Activated naive CD8-positive, alpha-beta T cell treated with anti-CD3 and anti-CD28 coated beads, Interleukin-2, amount 10 ng/mL, durations not matched to agents 7 days and 5 days (primary cell): Measurements from ENCODE around the gene C1QTNF1. TPM values are rescaled to one million over a fixed set of nuclear protein-coding genes. Genes with fewer than 3 reads are reported as not detected.

Experiments used
- ATAC-seq: fragments of 150-1000 bp; cut with Tn5 transposase; one replicate; pipeline ENCODE4 v1.10.0; 2021; ENCODE audit warnings: low read depth, moderate library complexity
- POLR2A ChIA-PET: fragments of 350-600 bp; sonication (Branson Sonifier 250); formaldehyde crosslinking; loops from one replicate; lab custom pipeline; 2021; ENCODE audit warnings: antibody characterized with exemption; lab: Charles Lee
- DNase-seq: peaks from one replicate; pipeline ENCODE4 v3.0.0; 2021
- H3K27ac Mint-ChIP-seq: one replicate; pipeline ENCODE4 v1.8.0; 2022; ENCODE audit warnings: mild to moderate bottlenecking, mixed read lengths
- H3K27me3 Mint-ChIP-seq: one replicate; pipeline ENCODE4 v1.8.0; 2022; ENCODE audit warnings: mild to moderate bottlenecking, moderate library complexity, mixed read lengths
- H3K36me3 Mint-ChIP-seq: one replicate; pipeline ENCODE4 v1.8.0; 2021; ENCODE audit warnings: mild to moderate bottlenecking, mixed read lengths
- H3K4me1 Mint-ChIP-seq: one replicate; pipeline ENCODE4 v1.8.0; 2021; ENCODE audit warnings: mixed read lengths
- H3K4me3 Mint-ChIP-seq: one replicate; pipeline ENCODE4 v1.8.0; 2022; ENCODE audit warnings: mild to moderate bottlenecking, moderate library complexity, mixed read lengths
- H3K9me3 Mint-ChIP-seq: one replicate; pipeline ENCODE4 v1.8.0; 2021; ENCODE audit warnings: mixed read lengths
- total RNA-seq, 2 experiments: library from RNA; stranded (reverse); gene quantifications; one replicate each; pipeline ENCODE4 v1.2.3, GENCODE V29; 2021

C1QTNF1 gene
- total RNA-seq, 2 experiments from 2014 or later: not detected

- POLR2A ChIA-PET: no interaction called here
- H3K9me3 Mint-ChIP-seq: no peaks in the 10 kb centered on the region
- ATAC-seq: peak; percentile 7
- peaks cover 16% of the 10 kb centered on the region for H3K4me1 Mint-ChIP-seq
- no peak for DNase-seq
- peak overlapping the region; percentile 54 for H3K4me3 Mint-ChIP-seq
- H3K27ac Mint-ChIP-seq: no peak overlapping the region
- peaks cover 7% of the 10 kb centered on the region for H3K36me3 Mint-ChIP-seq
- no peaks in the 10 kb centered on the region for H3K27me3 Mint-ChIP-seq
Measured at GRCh38 chr17:78986649-78987328, 37.2 kb upstream of the C1QTNF1 start.

GRCh38 chr17:78988152-78988551 lies 35.8 kb upstream of the C1QTNF1 start:
- Mint-ChIP-seq H3K27ac (no peak overlapping the region), H3K4me3 (no peak overlapping the region), H3K9me3 (no peaks in the 10 kb centered on the region), H3K27me3 (no peaks in the 10 kb centered on the region), H3K4me1 (peaks cover 19% of the 10 kb centered on the region), H3K36me3 (peaks cover 11% of the 10 kb centered on the region)
- no peak for DNase-seq
- POLR2A ChIA-PET: no interaction called here
- no peak for ATAC-seq

- Mint-ChIP-seq H3K27ac (no peak overlapping the region), H3K27me3 (no peaks in the 10 kb centered on the region), H3K4me1 (peaks cover 20% of the 10 kb centered on the region), H3K4me3 (no peak overlapping the region), H3K36me3 (peaks cover 15% of the 10 kb centered on the region), H3K9me3 (no peaks in the 10 kb centered on the region)
- ATAC-seq (no peak), DNase-seq (peak; percentile 21)
- POLR2A ChIA-PET: no interaction called here
Measured at GRCh38 chr17:78990349-78991016, 33.5 kb upstream of the C1QTNF1 start.

GRCh38 chr17:78991017-78991738 lies 32.8 kb upstream of the C1QTNF1 start:
- H3K27me3 Mint-ChIP-seq: no peaks in the 10 kb centered on the region
- peaks cover 14% of the 10 kb centered on the region for H3K4me1 Mint-ChIP-seq
- no peak overlapping the region for H3K4me3 Mint-ChIP-seq
- H3K9me3 Mint-ChIP-seq: no peaks in the 10 kb centered on the region
- H3K27ac Mint-ChIP-seq: no peak overlapping the region
- peaks cover 18% of the 10 kb centered on the region for H3K36me3 Mint-ChIP-seq
- POLR2A ChIA-PET: no interaction called here
- DNase-seq (peak; percentile 12), ATAC-seq (no peak)

- Mint-ChIP-seq H3K36me3 (peaks cover 20% of the 10 kb centered on the region), H3K27me3 (no peaks in the 10 kb centered on the region), H3K4me1 (peaks cover 6% of the 10 kb centered on the region), H3K9me3 (no peaks in the 10 kb centered on the region), H3K27ac (no peak overlapping the region), H3K4me3 (no peak overlapping the region)
- DNase-seq: peak; percentile 17
- no peak for ATAC-seq
- POLR2A ChIA-PET: no interaction called here
Measured at GRCh38 chr17:78991906-78992532, 31.9 kb upstream of the C1QTNF1 start.

DNA sequence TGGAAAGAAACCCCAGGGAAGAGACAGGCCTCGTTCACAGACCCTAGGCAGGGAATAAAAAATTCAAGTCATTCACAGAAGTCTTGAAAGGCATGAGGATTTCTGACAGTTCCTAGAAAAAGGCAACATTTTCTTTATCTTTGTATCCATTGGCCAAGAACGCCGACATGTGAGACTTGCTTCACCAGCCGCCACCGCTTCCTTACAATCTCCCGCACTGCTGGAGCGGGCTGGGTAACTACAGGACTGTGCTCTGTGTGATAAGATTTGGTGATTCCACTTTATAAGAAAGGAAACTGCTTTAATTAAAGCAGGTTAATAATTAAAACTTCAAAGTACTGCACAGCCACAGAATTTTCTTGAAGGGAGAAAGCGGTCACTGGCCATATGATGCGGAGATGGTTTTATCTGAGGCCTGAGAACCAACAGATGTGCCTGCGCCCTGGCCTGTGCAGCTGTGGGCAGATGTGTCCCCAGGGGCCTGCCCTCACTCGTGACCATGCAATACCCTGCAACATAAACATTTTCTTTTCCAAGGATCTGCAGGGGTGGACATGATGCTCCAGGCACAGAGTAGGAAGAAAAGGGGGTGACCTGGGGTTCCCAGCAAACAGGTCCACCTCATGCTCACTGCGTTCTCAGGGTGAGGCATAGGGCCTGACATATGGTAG lies 31.3 kb upstream of the C1QTNF1 start:
- no peak overlapping the region for H3K4me3 Mint-ChIP-seq
- POLR2A ChIA-PET: no interaction called here
- peaks cover 3% of the 10 kb centered on the region for H3K4me1 Mint-ChIP-seq
- H3K36me3 Mint-ChIP-seq: peaks cover 20% of the 10 kb centered on the region
- no peaks in the 10 kb centered on the region for H3K27me3 Mint-ChIP-seq
- H3K27ac Mint-ChIP-seq: no peak overlapping the region
- DNase-seq: peak; percentile 15
- no peaks in the 10 kb centered on the region for H3K9me3 Mint-ChIP-seq
- ATAC-seq: no peak

GRCh38 chr17:78993241-78993956 lies 30.6 kb upstream of the C1QTNF1 start:
- H3K36me3 Mint-ChIP-seq: peaks cover 20% of the 10 kb centered on the region
- DNase-seq (peak; percentile 60), ATAC-seq (peak; percentile 46)
- H3K4me1 Mint-ChIP-seq: peaks cover 3% of the 10 kb centered on the region
- H3K27me3 Mint-ChIP-seq: no peaks in the 10 kb centered on the region
- H3K4me3 Mint-ChIP-seq: no peak overlapping the region
- POLR2A ChIA-PET: no interaction called here
- H3K27ac Mint-ChIP-seq: no peak overlapping the region
- H3K9me3 Mint-ChIP-seq: no peaks in the 10 kb centered on the region

DNA sequence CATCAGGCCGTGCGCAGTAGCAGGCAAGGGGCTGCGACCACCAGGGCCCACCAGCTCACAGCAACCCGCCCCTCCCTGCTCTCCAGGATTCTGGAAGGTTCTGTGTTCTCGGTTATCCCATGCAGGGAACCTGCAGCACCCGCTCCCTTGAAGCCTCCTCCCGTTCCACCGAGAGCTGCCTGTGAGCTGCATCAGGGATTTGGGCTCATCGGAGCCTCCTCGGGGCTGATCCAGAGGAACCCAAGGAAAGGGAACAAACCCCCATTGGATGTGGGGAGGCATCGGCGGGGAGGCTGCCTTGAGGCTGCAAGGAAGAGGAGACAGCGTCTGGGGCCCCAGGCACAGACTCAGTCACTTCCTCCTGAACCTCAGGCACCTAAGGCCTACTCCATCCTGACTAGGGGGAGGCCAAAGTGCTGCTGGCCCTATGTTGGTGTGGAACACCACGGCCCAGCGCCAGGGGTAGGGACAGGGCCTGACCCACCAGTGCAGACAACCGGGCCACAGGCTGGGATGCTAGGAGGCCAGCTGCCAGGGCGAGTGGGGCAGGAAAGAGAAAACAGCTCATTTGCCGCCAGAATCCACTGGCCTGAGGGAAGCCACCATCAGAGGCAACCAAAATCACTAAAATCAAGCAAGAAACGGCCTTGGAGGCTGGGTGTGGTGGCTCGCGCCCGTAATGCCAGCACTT lies 29.8 kb upstream of the C1QTNF1 start:
- H3K9me3 Mint-ChIP-seq: no peaks in the 10 kb centered on the region
- peaks cover 3% of the 10 kb centered on the region for H3K4me1 Mint-ChIP-seq
- H3K27me3 Mint-ChIP-seq: no peaks in the 10 kb centered on the region
- POLR2A ChIA-PET: no interaction called here
- ATAC-seq (no peak), DNase-seq (peak; percentile 31)
- peaks cover 18% of the 10 kb centered on the region for H3K36me3 Mint-ChIP-seq
- no peak overlapping the region for H3K27ac Mint-ChIP-seq
- no peak overlapping the region for H3K4me3 Mint-ChIP-seq

DNA sequence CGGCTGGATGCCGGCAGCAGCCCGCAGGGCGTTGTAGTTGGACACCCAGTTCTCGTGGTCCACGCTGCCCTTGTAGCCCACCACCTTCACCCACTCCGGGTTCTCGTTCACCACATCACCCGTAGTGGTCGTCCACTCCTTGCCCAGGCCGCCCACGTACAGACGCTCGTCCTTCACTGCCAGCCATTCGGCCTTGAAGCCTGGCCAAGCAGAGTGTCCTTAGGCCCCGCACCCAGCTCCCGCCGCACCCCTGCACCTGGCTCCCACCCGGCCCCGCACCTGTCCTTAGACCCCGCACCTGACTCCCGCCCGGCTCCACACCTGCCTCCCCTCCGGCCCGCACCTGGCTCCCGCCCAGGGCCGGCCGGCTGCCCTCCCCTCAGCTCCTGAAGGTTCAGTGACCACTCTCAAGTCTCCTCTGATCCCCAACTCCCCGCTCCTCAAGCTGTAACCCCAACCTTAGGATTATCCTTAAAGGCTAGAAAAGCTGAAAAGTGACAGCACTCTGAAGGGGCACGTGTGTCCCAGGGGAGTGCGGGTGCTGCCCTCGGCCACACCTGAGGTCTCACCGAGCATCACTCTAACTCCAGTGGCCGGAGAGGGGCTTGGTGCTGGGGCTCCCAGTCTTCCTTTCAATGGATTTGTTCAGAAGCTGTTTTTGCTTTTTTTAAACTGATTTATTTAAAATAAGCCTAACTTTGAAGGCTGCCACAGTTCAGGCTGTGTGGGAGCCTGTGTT lies 28.8 kb upstream of the C1QTNF1 start:
- no peaks in the 10 kb centered on the region for H3K9me3 Mint-ChIP-seq
- no peaks in the 10 kb centered on the region for H3K27me3 Mint-ChIP-seq
- POLR2A ChIA-PET: interaction anchor here (1.1 kb wide), 1 partner anchor 15 kb away, joined by 4 read pairs; the partner anchor contains the start of gene CANT1
- no peak overlapping the region for H3K4me3 Mint-ChIP-seq
- ATAC-seq (no peak), DNase-seq (peak; percentile 27)
- H3K4me1 Mint-ChIP-seq: peaks cover 3% of the 10 kb centered on the region
- H3K27ac Mint-ChIP-seq: no peak overlapping the region
- H3K36me3 Mint-ChIP-seq: peaks cover 18% of the 10 kb centered on the region

DNA sequence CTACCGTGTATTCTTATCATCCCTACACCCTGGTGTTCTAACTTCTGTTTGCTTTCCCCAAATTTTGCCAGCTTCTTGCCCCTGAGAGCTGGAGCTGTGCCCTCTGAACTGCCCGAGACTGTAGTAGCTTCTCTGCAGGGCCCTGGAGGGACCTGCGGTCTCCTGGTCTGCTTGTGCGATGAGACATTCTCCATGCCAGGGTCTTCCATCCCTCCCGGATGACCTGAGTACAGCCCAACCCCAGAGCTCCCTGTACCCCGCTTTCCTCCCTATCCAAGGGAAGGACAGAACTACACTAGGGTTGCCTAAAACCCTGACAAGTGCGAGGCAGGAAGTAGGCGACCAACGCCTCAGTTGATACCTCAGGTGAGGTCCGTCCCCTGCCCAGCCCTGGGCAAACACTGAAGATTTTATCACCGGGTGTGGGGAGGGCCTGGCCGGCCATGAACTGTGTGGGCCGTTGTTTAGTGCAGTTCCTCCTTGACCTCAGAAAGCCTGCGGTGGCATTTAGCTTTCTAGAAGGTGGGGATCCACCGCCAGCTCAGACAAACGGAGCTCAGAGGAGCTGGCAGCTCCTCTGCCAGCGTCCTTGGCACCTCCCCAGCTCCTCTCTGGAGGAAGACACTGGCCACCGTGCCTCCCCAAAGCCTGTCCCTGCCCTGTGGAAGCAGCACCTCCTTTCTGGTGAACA lies 28.1 kb upstream of the C1QTNF1 start:
- no peak overlapping the region for H3K4me3 Mint-ChIP-seq
- peaks cover 3% of the 10 kb centered on the region for H3K4me1 Mint-ChIP-seq
- ATAC-seq: no peak
- POLR2A ChIA-PET: interaction anchor here (1.1 kb wide), 1 partner anchor 14 kb away, joined by 4 read pairs; the partner anchor contains the start of gene CANT1
- no peaks in the 10 kb centered on the region for H3K27me3 Mint-ChIP-seq
- no peak overlapping the region for H3K27ac Mint-ChIP-seq
- DNase-seq: no peak
- peaks cover 15% of the 10 kb centered on the region for H3K36me3 Mint-ChIP-seq
- no peaks in the 10 kb centered on the region for H3K9me3 Mint-ChIP-seq

DNA sequence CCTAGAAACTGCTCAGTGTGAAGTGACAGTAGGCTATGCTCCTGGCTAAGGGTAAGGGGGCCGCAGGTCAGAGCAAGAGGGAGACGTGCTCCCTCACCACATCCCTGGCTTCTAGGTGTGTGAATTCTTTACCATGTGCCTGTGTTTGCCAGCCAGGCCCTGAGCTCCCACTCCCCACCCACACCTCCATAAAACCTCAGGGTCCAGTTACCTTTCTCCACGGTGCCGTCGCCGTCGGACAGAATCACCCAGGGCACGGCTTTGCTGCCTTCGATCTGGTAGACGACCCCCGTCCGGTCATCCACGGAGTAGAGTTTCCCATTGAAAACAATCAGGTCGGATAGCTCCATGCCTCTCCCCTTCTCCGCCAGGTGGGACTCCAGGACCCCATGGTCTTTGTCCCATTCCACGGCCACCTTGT lies 27.2 kb upstream of the C1QTNF1 start:
- H3K27me3 Mint-ChIP-seq: no peaks in the 10 kb centered on the region
- H3K4me3 Mint-ChIP-seq: no peak overlapping the region
- ATAC-seq (no peak), DNase-seq (no peak)
- POLR2A ChIA-PET: no interaction called here
- peaks cover 15% of the 10 kb centered on the region for H3K36me3 Mint-ChIP-seq
- H3K4me1 Mint-ChIP-seq: peaks cover 3% of the 10 kb centered on the region
- no peaks in the 10 kb centered on the region for H3K9me3 Mint-ChIP-seq
- H3K27ac Mint-ChIP-seq: no peak overlapping the region
